Activated CD8-positive, alpha-beta memory T cell treated with anti-CD3 and anti-CD28 coated beads, Interleukin-2, amount 50 U/mL, for 1 hour (primary cell): Measurements from ENCODE around the gene TULP4.
"Not testable (repeated sequence)": the region's sequence is repeated elsewhere in the genome, so short reads cannot be mapped to it uniquely, and the experiment has no call there.

ENCODE experiments used
- DNase-seq: peaks from one replicate; pipeline ENCODE4 v3.0.0-alpha.2; 2020; ENCODE audit errors: extremely low read depth

TULP4 gene

GRCh38 chr6:158467923-158468322, 155.7 kb downstream of the TULP4 start:
- no peak for DNase-seq

GRCh38 chr6:158468666-158469065, 156.4 kb downstream of the TULP4 start:
- DNase-seq, result no peak

- not testable (repeated sequence) for DNase-seq
Measured at GRCh38 chr6:158470023-158470422, 157.8 kb downstream of the TULP4 start.

GRCh38 chr6:158471339-158471738, 159.1 kb downstream of the TULP4 start:
- no peak for DNase-seq

GRCh38 chr6:158472447-158472846, 160.2 kb downstream of the TULP4 start:
- DNase-seq, result no peak

- DNase-seq, result no peak
Measured at GRCh38 chr6:158474961-158475343, 162.7 kb downstream of the TULP4 start.

- DNase-seq, result no peak
Measured at GRCh38 chr6:158475344-158476302, 163.4 kb downstream of the TULP4 start.

GRCh38 chr6:158476389-158476788, 164.1 kb downstream of the TULP4 start:
- DNase-seq, result no peak

- DNase-seq, result not testable (repeated sequence)
Measured at GRCh38 chr6:158477722-158478121, 165.5 kb downstream of the TULP4 start.

GRCh38 chr6:158480989-158481388, 168.7 kb downstream of the TULP4 start:
- no peak for DNase-seq

GRCh38 chr6:158481690-158482473, 169.6 kb downstream of the TULP4 start:
- DNase-seq, result no peak

GRCh38 chr6:158485431-158485830, 173.2 kb downstream of the TULP4 start:
- no peak for DNase-seq

GRCh38 chr6:158487495-158487894, 175.2 kb downstream of the TULP4 start:
- no peak for DNase-seq

GRCh38 chr6:158488065-158488464, 175.8 kb downstream of the TULP4 start:
- no peak for DNase-seq

- no peak for DNase-seq
Measured at GRCh38 chr6:158489441-158489840, 177.2 kb downstream of the TULP4 start.

- no peak for DNase-seq
Measured at GRCh38 chr6:158492881-158493280, 180.6 kb downstream of the TULP4 start.

- no peak for DNase-seq
Measured at GRCh38 chr6:158496700-158497099, 184.4 kb downstream of the TULP4 start.

GRCh38 chr6:158497620-158498019, 185.4 kb downstream of the TULP4 start:
- DNase-seq, result no peak

GRCh38 chr6:158498362-158498761, 186.1 kb downstream of the TULP4 start:
- DNase-seq, result no peak

GRCh38 chr6:158499601-158500000, 187.3 kb downstream of the TULP4 start:
- no peak for DNase-seq

- DNase-seq, result no peak
Measured at GRCh38 chr6:158500016-158500735, 187.9 kb downstream of the TULP4 start.
